PC-9 (cell line): ENCODE measurements around the gene RAB26. TPM values are rescaled to one million over a fixed set of nuclear protein-coding genes. Genes with fewer than 3 reads are reported as not detected.
"Not testable (repeated sequence)": the region's sequence is repeated elsewhere in the genome, so short reads cannot be mapped to it uniquely, and the experiment has no call there.

Source experiments
- BruUV-seq: library from RNA; stranded (reverse); fragments of 400-500 nt; replicated peaks from 2 replicates; lab custom pipeline; 2021; lab: Mats Ljungman, UMichigan
- CTCF ChIA-PET: fragments of 300-600 bp; sonication (Branson Sonifier 250); formaldehyde crosslinking; loops from one replicate; lab custom pipeline; 2022; ENCODE audit warnings: antibody characterized with exemption; lab: Charles Lee
- POLR2A ChIA-PET: fragments of 300-600 bp; sonication (Branson Sonifier 250); formaldehyde crosslinking; loops from one replicate; lab custom pipeline; 2022; ENCODE audit warnings: antibody characterized with exemption; ENCODE audit not compliant: unreplicated experiment; lab: Charles Lee
- DNase-seq, 2 experiments: peaks; one replicate each; pipeline versions ENCODE4 v3.0.0 to v3.0.0-alpha.2; 2015 to 2022; ENCODE audit warnings: mixed read lengths in 1 of 2
- H2AFZ ChIP-seq: fragments of 200-600 bp; sonication (generic); 2 replicates; pipeline ENCODE4 v1.8.1; 2017; ENCODE audit warnings: antibody characterized with exemption
- H3F3A ChIP-seq: fragments of 200-600 bp; sonication (generic); 2 replicates; pipeline ENCODE4 v1.8.1; 2017; ENCODE audit warnings: antibody characterized with exemption, mild to moderate bottlenecking, low read depth; ENCODE audit not compliant: insufficient read depth
- H3K27ac ChIP-seq: fragments of 200-600 bp; sonication (generic); 2 replicates; pipeline ENCODE4 v1.6.1; 2016; ENCODE audit warnings: mixed run types
- H3K27me3 ChIP-seq: fragments of 200-600 bp; sonication (generic); 2 replicates; pipeline ENCODE4 v1.6.1; 2016; ENCODE audit warnings: low read depth, mixed run types; ENCODE audit not compliant: insufficient read depth
- H3K36me3 ChIP-seq: fragments of 200-600 bp; sonication (generic); 2 replicates; pipeline ENCODE4 v1.6.1; 2016; ENCODE audit warnings: low read depth, mixed run types
- H3K4me1 ChIP-seq: fragments of 200-600 bp; sonication (generic); replicated peaks from 2 replicates; pipeline ENCODE4 v1.6.1; 2016; ENCODE audit warnings: mixed run types; ENCODE audit not compliant: insufficient read depth
- H3K4me2 ChIP-seq: fragments of 200-600 bp; sonication (generic); 2 replicates; pipeline ENCODE4 v1.6.1; 2017; ENCODE audit warnings: mixed run types
- H3K4me3 ChIP-seq: fragments of 200-600 bp; sonication (generic); 2 replicates; pipeline ENCODE4 v1.6.1; 2016; ENCODE audit warnings: mixed run types
- H3K79me2 ChIP-seq: fragments of 200-600 bp; sonication (generic); 2 replicates; pipeline ENCODE4 v1.6.1; 2017; ENCODE audit warnings: low read depth, mixed run types
- H3K9me2 ChIP-seq: fragments of 200-600 bp; sonication (generic); 2 replicates; pipeline ENCODE4 v1.8.1; 2017; ENCODE audit warnings: mild to moderate bottlenecking; ENCODE audit not compliant: insufficient read depth
- H3K9me3 ChIP-seq: fragments of 200-600 bp; sonication (generic); 2 replicates; pipeline ENCODE4 v1.8.1; 2016; ENCODE audit warnings: low read depth; ENCODE audit not compliant: insufficient read depth
- H4K20me1 ChIP-seq: fragments of 200-600 bp; sonication (generic); 2 replicates; pipeline ENCODE4 v1.8.1; 2017; ENCODE audit not compliant: insufficient read depth
- CTCF ChIP-seq: fragments of 200-600 bp; sonication (generic); conservative IDR thresholded peaks from 2 replicates; pipeline ENCODE4 v1.6.1; 2017; ENCODE audit warnings: mixed run types, antibody characterized with exemption, mild to moderate bottlenecking, moderate library complexity
- EZH2 ChIP-seq: fragments of 200-600 bp; sonication (generic); IDR thresholded peaks from 2 replicates; pipeline ENCODE4 v1.8.0; 2017; ENCODE audit warnings: antibody characterized with exemption, low read depth
- intact Hi-C: fragments of 100-400 bp; cut with micrococcal nuclease; formaldehyde crosslinking; loops from one replicate; pipeline ENCODE4 v1.10.0; 2022; ENCODE audit not compliant: unreplicated experiment
- total RNA-seq: library from RNA; stranded (reverse); gene quantifications from 2 replicates; pipeline ENCODE4 v1.2.3, GENCODE V29; 2021

The RAB26 gene
- total RNA-seq, 1 experiment from 2014 or later: 31.3 TPM

GRCh38 chr16:2115591-2115973 lies 32.8 kb upstream of the RAB26 start:
- CTCF ChIA-PET: no interaction called here
- H3K27me3 ChIP-seq: no peaks in the 10 kb centered on the region
- H2AFZ ChIP-seq: no peak overlapping the region
- no peaks in the 10 kb centered on the region for H3K36me3 ChIP-seq
- no peak overlapping the region for H3K4me3 ChIP-seq
- H3K9me3 ChIP-seq: no peaks in the 10 kb centered on the region
- intact Hi-C loops: no loop called here
- no peaks in the 10 kb centered on the region for H3F3A ChIP-seq
- no peaks in the 10 kb centered on the region for H3K79me2 ChIP-seq
- no TSS peak for BruUV-seq
- H3K9me2 ChIP-seq: no peaks in the 10 kb centered on the region
- no peaks in the 10 kb centered on the region; the same call in 1 of the 2 replicates for H4K20me1 ChIP-seq
- TF ChIP-seq EZH2 (no peak), CTCF (no peak)
- no peak overlapping the region for H3K4me2 ChIP-seq
- DNase-seq: no peak
- POLR2A ChIA-PET: no interaction called here
- H3K4me1 ChIP-seq: no peaks in the 10 kb centered on the region
- no peak overlapping the region for H3K27ac ChIP-seq

- intact Hi-C loops, H3K79me2 ChIP-seq, H3K27me3 ChIP-seq, H3K4me1 ChIP-seq, H3K36me3 ChIP-seq, H3K27ac ChIP-seq, H3K4me2 ChIP-seq, H3K9me2 ChIP-seq, BruUV-seq, CTCF ChIA-PET, H3K4me3 ChIP-seq, H3K9me3 ChIP-seq, DNase-seq, H3F3A ChIP-seq, POLR2A ChIA-PET, H4K20me1 ChIP-seq, H2AFZ ChIP-seq: not testable (repeated sequence)
These were observed 32.0 kb upstream of the RAB26 start for GRCh38 chr16:2116428-2116827.

GRCh38 chr16:2117341-2117740 lies 31.1 kb upstream of the RAB26 start:
- H3K36me3 ChIP-seq, H3K79me2 ChIP-seq, H3K4me2 ChIP-seq, H3K4me1 ChIP-seq, H3K27me3 ChIP-seq, POLR2A ChIA-PET, H3F3A ChIP-seq, BruUV-seq, H3K9me2 ChIP-seq, H4K20me1 ChIP-seq, H2AFZ ChIP-seq, intact Hi-C loops, CTCF ChIA-PET, H3K9me3 ChIP-seq, H3K27ac ChIP-seq, DNase-seq, H3K4me3 ChIP-seq: not testable (repeated sequence)

GRCh38 chr16:2117960-2118722 lies 30.3 kb upstream of the RAB26 start:
- CTCF ChIA-PET, H3K4me1 ChIP-seq, H4K20me1 ChIP-seq, DNase-seq, H3K27me3 ChIP-seq, BruUV-seq, H3K36me3 ChIP-seq, H3K79me2 ChIP-seq, H2AFZ ChIP-seq, H3F3A ChIP-seq, H3K4me2 ChIP-seq, H3K9me2 ChIP-seq, H3K9me3 ChIP-seq, intact Hi-C loops, H3K27ac ChIP-seq, H3K4me3 ChIP-seq, POLR2A ChIA-PET: not testable (repeated sequence)

- POLR2A ChIA-PET, H3K9me2 ChIP-seq, H3K27ac ChIP-seq, H4K20me1 ChIP-seq, H3F3A ChIP-seq, BruUV-seq, H3K27me3 ChIP-seq, H3K4me3 ChIP-seq, H3K4me2 ChIP-seq, H3K4me1 ChIP-seq, H3K79me2 ChIP-seq, DNase-seq, H2AFZ ChIP-seq, H3K9me3 ChIP-seq, intact Hi-C loops, H3K36me3 ChIP-seq: not testable (repeated sequence)
- CTCF ChIA-PET: interaction anchor here (0.6 kb wide), 1 partner anchor 380 kb away, joined by 5 read pairs; no protein-coding TSS in a partner anchor
These were observed 27.1 kb upstream of the RAB26 start for GRCh38 chr16:2121325-2121724.
